ENCODE data around the gene RNU6-7. TPM values are rescaled to one million over a fixed set of nuclear protein-coding genes. Genes with fewer than 3 reads are reported as not detected.

The RNU6-7 gene
- total and polyA plus RNA-seq, 2 of the 13 experiments (the other 11 are each of a cell fraction or from before 2014, with no cell fraction given) = under 0.01 TPM; not detected in 1

- TF ChIP-seq ARID3A (IDR thresholded peaks at IDR 0.05; ENCODE audit: low read depth, low read length) (peak; percentile 19; the same call in 1 of the 2 replicates), ZNF224 (CRISPR knock-in tag; IDR thresholded peaks at IDR 0.05) (peak; percentile 8; the same call in 1 of the 2 replicates), NCOR1 (IDR thresholded peaks at IDR 0.05; ENCODE audit: borderline replicate concordance, low read length) (no peak), ATF4 (CRISPR knock-in tag; IDR thresholded peaks at IDR 0.05) (peak in 1 of 2 experiments; percentile 47; a peak in 1 of 4 replicates), NFYB (CRISPR knock-in tag; IDR thresholded peaks at IDR 0.05) (no peak), ZNF639 (CRISPR knock-in tag; conservative IDR thresholded peaks at IDR 0.05) (no peak), HHEX (CRISPR knock-in tag; IDR thresholded peaks at IDR 0.05) (no peak), ZNF7 (CRISPR knock-in tag; IDR thresholded peaks at IDR 0.05) (no peak), ZSCAN12 (CRISPR knock-in tag; IDR thresholded peaks at IDR 0.05) (peak; percentile 10; the same call in 1 of the 2 replicates), ARID5B (CRISPR knock-in tag; IDR thresholded peaks at IDR 0.05) (no peak), ZNF354B (CRISPR knock-in tag; IDR thresholded peaks at IDR 0.05) (peak; percentile 66), HDAC2 (CRISPR knock-in tag; IDR thresholded peaks at IDR 0.05) (no peak), NR3C1 (CRISPR knock-in tag; IDR thresholded peaks at IDR 0.05) (no peak), ZC3H13 (CRISPR knock-in tag; IDR thresholded peaks at IDR 0.05) (no peak), NFE2L1 (CRISPR knock-in tag; IDR thresholded peaks at IDR 0.05; ENCODE audit: borderline replicate concordance) (no peak), MLX (CRISPR knock-in tag; IDR thresholded peaks at IDR 0.05) (0 out of 2 replicates have a peak, but pooled peaks have one; percentile 7), EEA1 (CRISPR knock-in tag; IDR thresholded peaks at IDR 0.05; ENCODE audit: borderline replicate concordance) (no peak), ZBTB44 (CRISPR knock-in tag; IDR thresholded peaks at IDR 0.05) (peak; percentile 28; the same call in 1 of the 2 replicates), ZNF441 (CRISPR knock-in tag; IDR thresholded peaks at IDR 0.05; ENCODE audit: borderline replicate concordance) (no peak)
These were observed 1.3 kb upstream of the RNU6-7 start (continued) for GRCh38 chr14:32200368-32201192.
